HEK293 (cell line): ENCODE data around the gene CARD10.
A peak's percentile ranks its signal among the peaks of the same experiment; 100 is the strongest.

Experiments used
- CTCF ChIA-PET: fragments of 350-600 bp; formaldehyde crosslinking; extraction: SDS; loops from one replicate; lab custom pipeline; 2021; ENCODE audit warnings: antibody characterized with exemption; lab: Yijun Ruan, JAX
- POLR2A ChIA-PET: fragments of 300-600 bp; formaldehyde crosslinking; extraction: SDS; loops from one replicate; lab custom pipeline; 2020; ENCODE audit warnings: antibody characterized with exemption, inconsistent platforms; lab: Yijun Ruan, JAX
- H3K27ac ChIP-seq: fragments of 200-500 bp; sonication (Bioruptor generic); 2 replicates; pipeline ENCODE4 v1.5.1; 2014; ENCODE audit warnings: low read depth, low read length, control low read depth, inconsistent platforms; ENCODE audit errors: extremely low read depth
- H3K36me3 ChIP-seq, 2 experiments: fragments of 200-500 bp in 1 of 2; sonication (Bioruptor generic) in 1 of 2; 1 replicate in 1 of 2; 2 replicates in 1 of 2; pipeline ENCODE4 v1.5.1; 2014 to 2017; ENCODE audit warnings: inconsistent platforms in 2 of 2, low read length in 2 of 2; ENCODE audit not compliant: control insufficient read depth in 2 of 2, insufficient read depth in 1 of 2
- H3K4me1 ChIP-seq: fragments of 200-500 bp; sonication (Bioruptor generic); 2 replicates; pipeline ENCODE4 v1.5.1; 2014; ENCODE audit warnings: mild to moderate bottlenecking, low read length, inconsistent platforms; ENCODE audit not compliant: control insufficient read depth, insufficient read depth
- H3K4me3 ChIP-seq: 2 replicates; pipeline ENCODE4 v1.5.1; 2011; ENCODE audit warnings: low read depth, mild to moderate bottlenecking, control low read depth, low read length, moderate library complexity
- H3K9me3 ChIP-seq: fragments of 200-500 bp; sonication (Bioruptor generic); 2 replicates; pipeline ENCODE4 v1.5.1; 2014; ENCODE audit warnings: low read depth, low read length, inconsistent platforms; ENCODE audit not compliant: control insufficient read depth, insufficient read depth
- GLI4 ChIP-seq: fragments of 450-650 bp; formaldehyde crosslinking; IDR thresholded peaks from 2 replicates; pipeline ENCODE4 v1.5.1; 2016; ENCODE audit warnings: missing biosample characterization, missing genetic modification characterization
- GLIS1 ChIP-seq: fragments of 450-650 bp; formaldehyde crosslinking; IDR thresholded peaks from 2 replicates; pipeline ENCODE4 v1.5.1; 2016; ENCODE audit warnings: missing biosample characterization, missing genetic modification characterization
- HIC1 ChIP-seq: fragments of 450-650 bp; formaldehyde crosslinking; IDR thresholded peaks from 2 replicates; pipeline ENCODE4 v1.5.1; 2016; ENCODE audit warnings: missing biosample characterization, missing genetic modification characterization
- IKZF3 ChIP-seq: fragments of 450-650 bp; IDR thresholded peaks from 2 replicates; pipeline ENCODE4 v1.5.0; 2018; ENCODE audit warnings: missing biosample characterization, mild to moderate bottlenecking, missing genetic modification characterization, moderate library complexity
- ZBTB1 ChIP-seq: fragments of 450-650 bp; formaldehyde crosslinking; IDR thresholded peaks from 2 replicates; pipeline ENCODE4 v1.5.1; 2016; ENCODE audit warnings: missing biosample characterization, missing genetic modification characterization
- ZBTB10 ChIP-seq: fragments of 450-650 bp; formaldehyde crosslinking; IDR thresholded peaks from 2 replicates; pipeline ENCODE4 v1.5.1; 2016; ENCODE audit warnings: missing biosample characterization, missing genetic modification characterization
- ZBTB11 ChIP-seq: fragments of 450-650 bp; formaldehyde crosslinking; conservative IDR thresholded peaks from 2 replicates; pipeline ENCODE4 v1.5.1; 2016; ENCODE audit warnings: low read depth, missing biosample characterization, missing genetic modification characterization
- ZBTB21 ChIP-seq: fragments of 450-650 bp; formaldehyde crosslinking; IDR thresholded peaks from 2 replicates; pipeline ENCODE4 v1.5.1; 2017; ENCODE audit warnings: missing biosample characterization, missing genetic modification characterization
- ZFP37 ChIP-seq: fragments of 450-650 bp; formaldehyde crosslinking; IDR thresholded peaks from 2 replicates; pipeline ENCODE4 v1.5.1; 2016; ENCODE audit warnings: missing biosample characterization, missing genetic modification characterization
- ZNF10 ChIP-seq: fragments of 450-650 bp; formaldehyde crosslinking; IDR thresholded peaks from 2 replicates; pipeline ENCODE4 v1.5.1; 2017; ENCODE audit warnings: missing biosample characterization, missing genetic modification characterization
- ZNF112 ChIP-seq: fragments of 450-650 bp; formaldehyde crosslinking; IDR thresholded peaks from 2 replicates; pipeline ENCODE4 v1.5.0; 2017; ENCODE audit warnings: missing biosample characterization, missing genetic modification characterization
- ZNF121 ChIP-seq: fragments of 450-650 bp; formaldehyde crosslinking; IDR thresholded peaks from 2 replicates; pipeline ENCODE4 v1.5.1; 2016; ENCODE audit warnings: missing biosample characterization, missing genetic modification characterization
- ZNF140 ChIP-seq: fragments of 450-650 bp; formaldehyde crosslinking; IDR thresholded peaks from 2 replicates; pipeline ENCODE4 v1.5.1; 2016; ENCODE audit warnings: missing biosample characterization, missing genetic modification characterization
- ZNF2 ChIP-seq: fragments of 450-650 bp; formaldehyde crosslinking; IDR thresholded peaks from 2 replicates; pipeline ENCODE4 v1.5.1; 2016; ENCODE audit warnings: missing biosample characterization, missing genetic modification characterization
- ZNF214 ChIP-seq: fragments of 450-650 bp; formaldehyde crosslinking; IDR thresholded peaks from 2 replicates; pipeline ENCODE4 v1.5.1; 2017; ENCODE audit warnings: missing biosample characterization, mild to moderate bottlenecking, missing genetic modification characterization, borderline replicate concordance
- ZNF239 ChIP-seq: fragments of 450-650 bp; formaldehyde crosslinking; IDR thresholded peaks from 2 replicates; pipeline ENCODE4 v1.5.1; 2016; ENCODE audit warnings: missing biosample characterization, missing genetic modification characterization
- ZNF248 ChIP-seq: fragments of 450-650 bp; formaldehyde crosslinking; IDR thresholded peaks from 2 replicates; pipeline ENCODE4 v1.5.1; 2017; ENCODE audit warnings: missing biosample characterization, missing genetic modification characterization
- ZNF341 ChIP-seq: fragments of 450-650 bp; formaldehyde crosslinking; IDR thresholded peaks from 2 replicates; pipeline ENCODE4; 2016; ENCODE audit warnings: low read depth, missing biosample characterization, missing genetic modification characterization
- ZNF488 ChIP-seq: fragments of 450-650 bp; formaldehyde crosslinking; IDR thresholded peaks from 2 replicates; pipeline ENCODE4 v1.5.1; 2016; ENCODE audit warnings: missing biosample characterization, missing genetic modification characterization
- ZNF571 ChIP-seq: fragments of 450-650 bp; formaldehyde crosslinking; IDR thresholded peaks from 2 replicates; pipeline ENCODE4 v1.5.0; 2017; ENCODE audit warnings: missing biosample characterization, missing genetic modification characterization
- ZNF621 ChIP-seq: fragments of 450-650 bp; formaldehyde crosslinking; IDR thresholded peaks from 2 replicates; pipeline ENCODE4 v1.5.1; 2017; ENCODE audit warnings: missing biosample characterization, missing genetic modification characterization
- ZNF629 ChIP-seq: fragments of 450-650 bp; formaldehyde crosslinking; IDR thresholded peaks from 2 replicates; pipeline ENCODE4 v1.5.1; 2017; ENCODE audit warnings: missing biosample characterization, missing genetic modification characterization
- ZNF639 ChIP-seq: fragments of 450-650 bp; formaldehyde crosslinking; IDR thresholded peaks from 2 replicates; pipeline ENCODE4 v1.5.1; 2016; ENCODE audit warnings: missing biosample characterization, missing genetic modification characterization
- ZNF692 ChIP-seq: fragments of 450-650 bp; formaldehyde crosslinking; IDR thresholded peaks from 2 replicates; pipeline ENCODE4 v1.5.1; 2016; ENCODE audit warnings: missing biosample characterization, missing genetic modification characterization
- ZNF76 ChIP-seq: fragments of 450-650 bp; formaldehyde crosslinking; IDR thresholded peaks from 2 replicates; pipeline ENCODE4; 2016; ENCODE audit warnings: low read depth, missing biosample characterization, missing genetic modification characterization, borderline replicate concordance

CARD10 gene

GRCh38 chr22:37562049-37562875, 43.0 kb upstream of the CARD10 start:
- Histone ChIP-seq H3K36me3 (peaks cover 0 to 29% of the 10 kb centered on the region in 2 experiments; a peak in 2 of 3 replicates), H3K9me3 (no peaks in the 10 kb centered on the region), H3K4me1 (peaks cover 12% of the 10 kb centered on the region), H3K27ac (peak overlapping the region; percentile 56; the same call in 1 of the 2 replicates), H3K4me3 (peak overlapping the region; percentile 6)
- CTCF ChIA-PET, result interaction anchor here (0.6 to 10.7 kb wide), 21 partner anchors 8 to 1038 kb away, joined by 3 to 608 read pairs (median 5); partner anchors contain the start of gene PDXP
- POLR2A ChIA-PET, result interaction anchor here (0.6 to 3.2 kb wide), 14 partner anchors 8 to 131 kb away, joined by 3 to 21 read pairs (median 4); partner anchors contain the start of gene GGA1
- TF ChIP-seq ZNF112 (tag by site-specific recombination) (no peak), ZBTB1 (tag by site-specific recombination) (no peak), GLIS1 (tag by site-specific recombination) (no peak), ZNF140 (tag by site-specific recombination) (no peak), ZBTB11 (tag by site-specific recombination) (no peak), ZNF692 (tag by site-specific recombination) (0 out of 2 replicates have a peak, but pooled peaks have one; percentile 10), ZFP37 (tag by site-specific recombination) (no peak), GLI4 (tag by site-specific recombination) (no peak), ZBTB10 (tag by site-specific recombination) (peak; percentile 76), ZNF239 (tag by site-specific recombination) (no peak), ZNF76 (tag by site-specific recombination) (no peak), ZNF10 (tag by site-specific recombination) (peak; percentile 61; the same call in 1 of the 2 replicates), HIC1 (tag by site-specific recombination) (peak; percentile 2; the same call in 1 of the 2 replicates), ZNF629 (tag by site-specific recombination) (peak; percentile 8), IKZF3 (tag by site-specific recombination) (peak; percentile 56; the same call in 1 of the 2 replicates), ZNF121 (tag by site-specific recombination) (no peak), ZNF214 (tag by site-specific recombination) (no peak), ZNF2 (0 out of 2 replicates have a peak, but pooled peaks have one; percentile 6), ZNF341 (tag by site-specific recombination) (peak; percentile 33), ZNF571 (no peak), ZNF248 (no peak), ZNF639 (tag by site-specific recombination) (no peak), ZNF488 (tag by site-specific recombination) (no peak), ZBTB21 (0 out of 2 replicates have a peak, but pooled peaks have one; percentile 2), ZNF621 (tag by site-specific recombination) (no peak)
